Activated CD8-positive, alpha-beta memory T cell treated with anti-CD3 and anti-CD28 coated beads for 1 hour (primary cell): ENCODE measurements around the gene TENM4.

Experiments
- DNase-seq, 2 donors: peaks; one replicate each; pipeline ENCODE4 v3.0.0-alpha.2; 2020; ENCODE audit warnings: low read depth in 1 of 2; ENCODE audit errors: extremely low read depth in 1 of 2

Gene TENM4

GRCh38 chr11:79440571-79441460, at the start of gene TENM4:
TSS of gene TENM4 (minus strand) at chr11:79441030. CDS start at chr11:79069944, 371,086 bp downstream.
- DNase-seq, result no peak

- DNase-seq, result no peak
Measured at GRCh38 chr11:79488286-79488685, 47.5 kb upstream of the TENM4 start.

- DNase-seq, result no peak
Measured at GRCh38 chr11:79487412-79487811, 46.6 kb upstream of the TENM4 start.

- DNase-seq, result no peak
Measured at GRCh38 chr11:79486242-79486984, 45.6 kb upstream of the TENM4 start.

GRCh38 chr11:79485694-79486093, 44.9 kb upstream of the TENM4 start:
- no peak for DNase-seq

GRCh38 chr11:79484872-79485271, 44.0 kb upstream of the TENM4 start:
- no peak for DNase-seq

- no peak for DNase-seq
Measured at GRCh38 chr11:79482800-79483199, 42.0 kb upstream of the TENM4 start.

GRCh38 chr11:79481795-79482194, 41.0 kb upstream of the TENM4 start:
- DNase-seq, result no peak

- no peak for DNase-seq
Measured at GRCh38 chr11:79480864-79481263, 40.0 kb upstream of the TENM4 start.

- no peak for DNase-seq
Measured at GRCh38 chr11:79472819-79473529, 32.1 kb upstream of the TENM4 start.

GRCh38 chr11:79471071-79471844, 30.4 kb upstream of the TENM4 start:
- DNase-seq, result no peak

GRCh38 chr11:79470161-79470560, 29.3 kb upstream of the TENM4 start:
- no peak for DNase-seq

GRCh38 chr11:79467761-79468160, 26.9 kb upstream of the TENM4 start:
- DNase-seq, result no peak

GRCh38 chr11:79466411-79466810, 25.6 kb upstream of the TENM4 start:
- DNase-seq, result no peak

GRCh38 chr11:79465160-79465559, 24.3 kb upstream of the TENM4 start:
- no peak for DNase-seq

- DNase-seq, result no peak
Measured at GRCh38 chr11:79461666-79462645, 21.1 kb upstream of the TENM4 start.

- no peak for DNase-seq
Measured at GRCh38 chr11:79461144-79461543, 20.3 kb upstream of the TENM4 start.

GRCh38 chr11:79458709-79459108, 17.9 kb upstream of the TENM4 start:
- no peak for DNase-seq

- no peak for DNase-seq
Measured at GRCh38 chr11:79456501-79456900, 15.7 kb upstream of the TENM4 start.
